GM18498 (cell line): ENCODE measurements around the gene MAP7.

Experiments used
- ATAC-seq: cut with Tn5 transposase; IDR thresholded peaks from one replicate; pipeline ENCODE4 v1.9.1; 2021; ENCODE audit warnings: mild to moderate bottlenecking, moderate library complexity; ENCODE audit not compliant: unreplicated experiment

Gene MAP7

DNA sequence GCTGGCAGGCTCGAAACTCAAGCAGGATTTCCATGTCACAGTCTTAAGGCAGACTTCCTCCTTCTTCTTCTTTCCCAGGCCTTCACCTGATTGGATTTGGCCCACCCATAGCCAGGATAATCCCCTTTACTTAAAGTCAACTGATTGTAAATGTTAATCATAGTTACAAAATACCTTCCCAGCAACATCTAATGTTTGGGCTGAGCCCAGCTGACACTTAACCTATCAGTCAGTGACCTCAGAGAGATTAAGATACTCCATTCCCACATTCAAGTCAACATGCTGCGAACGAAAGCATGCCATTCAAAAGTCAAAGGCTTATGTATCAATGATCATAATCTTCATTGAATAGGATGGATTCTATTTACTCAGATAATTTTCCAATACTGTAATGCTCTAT is 16.0 kb downstream of the MAP7 start:
- ATAC-seq: no peak

DNA sequence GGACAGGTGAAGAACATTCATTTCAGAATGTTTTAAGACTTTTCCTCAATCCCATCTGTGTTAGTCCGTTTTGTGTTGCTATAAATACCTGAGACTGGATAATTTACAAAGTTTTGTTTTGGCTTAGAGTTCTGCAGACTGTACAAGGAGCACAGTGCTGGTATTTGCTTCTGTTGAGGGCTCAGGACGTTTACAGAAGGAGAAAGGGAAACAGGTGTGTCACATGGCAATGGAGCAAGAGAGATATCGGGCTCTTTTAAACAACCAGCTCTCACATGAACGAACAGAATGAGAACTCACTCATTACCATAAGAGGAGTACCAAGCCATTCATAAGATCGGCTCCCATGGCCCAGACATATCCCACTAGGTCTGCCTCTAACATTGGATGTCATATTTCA is 16.7 kb downstream of the MAP7 start:
- ATAC-seq: no peak

DNA sequence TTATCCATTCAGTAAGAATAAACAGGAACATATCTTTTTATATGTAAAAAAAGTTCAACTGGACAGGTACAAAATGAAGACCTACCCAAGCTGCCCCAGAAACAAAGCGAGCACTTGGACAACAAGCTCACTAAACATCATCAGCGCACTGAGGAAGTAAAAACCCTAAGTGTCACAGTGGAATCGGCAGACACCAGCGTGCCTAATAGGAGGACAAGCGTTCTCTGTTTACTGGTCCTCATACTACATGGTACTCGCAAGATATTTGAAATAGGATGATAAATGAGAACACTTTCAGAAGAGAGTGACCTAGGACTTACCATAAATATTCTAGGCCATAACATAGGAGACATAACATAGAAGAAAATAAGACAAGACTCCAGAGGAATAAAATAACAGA is 18.2 kb downstream of the MAP7 start:
- ATAC-seq: no peak

DNA sequence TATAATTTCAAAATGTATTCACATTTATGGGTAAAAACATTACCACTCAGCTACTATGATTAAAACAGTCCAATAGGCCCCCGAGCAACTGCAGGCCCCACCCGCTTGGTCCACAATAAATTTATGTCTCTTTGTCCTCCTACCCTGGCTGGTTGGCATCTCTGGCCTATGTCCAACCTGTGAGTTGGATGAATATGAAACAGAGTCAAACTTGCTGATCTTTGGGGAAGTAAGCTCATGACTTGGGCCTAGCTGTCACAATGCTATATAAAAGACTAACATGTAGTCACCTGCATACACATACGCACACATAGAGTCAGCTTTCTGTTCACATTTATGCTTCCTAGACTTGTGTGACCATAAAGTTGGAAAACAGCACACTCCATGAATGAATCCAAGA is 20.5 kb downstream of the MAP7 start:
- ATAC-seq: no peak

DNA sequence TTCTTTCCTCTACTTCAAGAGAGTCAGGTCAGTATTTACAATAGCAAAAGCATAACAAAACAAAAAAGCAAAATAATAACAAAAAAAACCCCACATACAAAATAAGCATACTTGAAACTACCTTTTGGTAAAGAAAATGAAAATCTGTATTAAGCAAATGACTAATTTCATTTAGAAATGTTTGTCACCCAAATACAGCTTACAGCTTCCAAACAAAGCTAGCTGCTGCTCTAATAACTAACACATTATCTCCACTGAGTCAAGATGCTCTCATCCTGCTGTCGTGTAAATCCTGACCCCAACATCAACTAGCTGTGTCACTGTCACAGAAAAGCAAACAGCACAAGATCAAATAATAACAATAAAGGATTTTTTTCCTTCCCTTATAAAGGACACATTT is 21.7 kb downstream of the MAP7 start:
- no peak for ATAC-seq

DNA sequence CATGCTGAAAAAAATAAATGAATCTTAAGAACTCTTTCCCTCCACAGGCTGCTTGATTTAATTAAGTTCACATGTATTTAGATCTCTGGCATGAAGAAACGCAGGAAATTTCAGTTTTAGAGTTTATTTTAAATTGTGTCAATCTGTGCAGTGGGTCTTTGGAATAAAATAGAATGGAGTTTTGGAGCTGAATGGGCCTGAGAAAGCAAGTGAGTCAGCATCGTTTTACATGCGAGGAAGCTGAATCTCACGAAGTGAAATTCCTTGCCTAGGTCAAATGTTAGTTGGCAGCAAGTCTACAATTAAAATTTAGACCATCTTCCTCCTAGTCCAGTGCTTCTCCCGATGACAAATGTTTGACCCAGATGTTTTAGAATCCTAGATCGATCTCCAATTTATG is 22.4 kb downstream of the MAP7 start:
- ATAC-seq: no peak

DNA sequence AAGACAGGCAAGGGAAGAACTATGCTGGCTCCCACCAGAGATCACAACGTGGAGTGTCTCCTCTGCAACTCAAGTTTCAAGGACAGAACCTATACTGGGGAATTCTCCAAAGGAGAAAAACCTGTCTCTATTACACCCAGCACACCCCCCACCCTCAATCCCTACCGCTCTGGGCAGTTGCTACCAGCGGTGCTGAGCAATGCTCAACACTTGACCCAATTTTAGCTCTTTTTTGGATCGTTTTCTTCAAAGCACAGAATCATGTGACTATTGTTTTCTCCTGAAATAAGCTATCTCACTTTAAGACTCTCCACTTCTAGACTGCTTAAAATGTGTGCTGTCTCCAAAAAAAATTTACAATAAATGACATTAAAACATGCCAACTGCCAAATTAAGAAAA is 23.3 kb downstream of the MAP7 start:
- ATAC-seq: no peak

DNA sequence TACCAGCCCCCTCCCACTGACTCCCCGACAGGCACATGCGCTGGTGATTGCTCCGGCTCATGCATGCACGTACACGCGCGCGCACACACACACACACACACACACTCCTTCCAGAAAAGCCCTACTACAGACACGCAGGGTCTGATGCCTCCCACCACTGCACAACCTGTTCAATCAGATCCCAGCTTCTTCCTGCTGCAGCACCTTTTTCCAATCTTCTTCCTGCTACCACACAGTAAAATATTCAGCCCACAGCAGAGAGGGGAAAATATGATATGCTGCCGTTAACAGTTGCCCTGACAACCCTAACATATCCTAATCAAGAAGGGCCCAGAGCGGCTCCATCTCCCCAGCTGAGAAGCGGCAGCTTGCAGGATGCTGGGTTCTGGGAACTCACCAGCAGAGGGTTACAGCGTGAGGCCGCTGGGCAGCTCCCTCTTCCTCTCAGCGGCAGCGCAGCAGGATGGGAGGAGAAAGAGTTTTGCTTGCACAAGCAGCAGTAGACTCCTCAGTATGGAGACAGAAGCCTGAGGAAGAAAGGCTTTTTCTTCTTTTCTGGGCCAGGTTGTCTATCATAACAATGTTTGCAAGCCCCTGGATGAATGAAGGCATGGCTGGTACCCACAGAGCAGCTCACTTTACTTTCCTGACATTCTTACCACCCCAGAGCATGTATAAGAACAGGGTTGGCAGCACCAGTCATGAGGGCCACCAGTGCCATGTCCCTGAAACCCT is 23.9 kb downstream of the MAP7 start:
- no peak for ATAC-seq

DNA sequence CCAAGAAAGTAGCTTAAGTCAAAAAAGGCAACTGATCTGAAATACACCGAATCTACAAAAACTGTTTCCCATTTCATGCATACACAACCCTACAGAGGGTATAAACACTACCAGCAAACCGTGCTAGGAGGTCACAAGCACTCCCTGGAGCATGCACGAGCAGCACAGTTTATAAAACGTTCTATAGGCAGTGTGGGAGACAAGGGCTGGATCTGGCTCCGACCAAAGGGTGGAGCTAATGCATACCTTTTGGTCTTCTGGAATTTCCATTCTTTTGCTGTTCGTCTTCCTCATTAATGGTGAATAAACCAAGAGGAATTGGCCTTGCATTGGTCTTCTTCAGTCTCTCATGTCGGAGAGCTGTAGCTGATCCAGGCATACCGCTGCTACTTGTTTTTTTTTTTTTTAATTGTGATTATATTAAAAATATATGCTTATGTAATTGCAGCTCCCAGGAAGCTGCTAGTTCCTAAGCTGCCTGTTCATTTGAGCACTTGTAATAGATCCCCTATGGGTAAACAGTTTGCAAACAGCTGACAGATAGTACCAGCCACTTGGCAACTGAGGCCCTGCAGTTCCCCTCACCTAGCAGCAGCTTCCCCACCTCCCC is 24.5 kb downstream of the MAP7 start:
- no peak for ATAC-seq

DNA sequence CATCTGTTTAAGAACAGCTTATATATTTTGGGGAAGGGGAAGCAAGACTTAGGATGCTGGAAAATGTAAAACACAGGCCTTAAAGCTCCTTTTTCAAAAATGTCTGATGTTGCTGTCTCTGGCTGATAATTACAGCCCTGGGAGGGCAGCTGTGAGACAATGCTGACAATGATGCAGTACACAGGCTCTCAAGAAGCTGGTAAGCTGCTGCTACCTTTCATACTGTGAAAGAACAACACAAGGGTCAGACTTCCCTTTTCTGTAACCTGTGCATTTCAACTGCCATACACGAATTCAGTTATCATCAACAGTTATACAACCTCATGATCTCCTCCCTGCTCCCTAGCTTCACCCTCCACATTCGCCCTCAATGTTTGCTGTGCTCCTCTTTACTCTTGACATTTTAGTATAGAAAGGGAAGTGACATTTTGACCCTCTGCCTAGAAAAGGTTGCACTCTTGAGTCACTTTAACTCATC is 25.2 kb downstream of the MAP7 start:
- ATAC-seq: no peak

DNA sequence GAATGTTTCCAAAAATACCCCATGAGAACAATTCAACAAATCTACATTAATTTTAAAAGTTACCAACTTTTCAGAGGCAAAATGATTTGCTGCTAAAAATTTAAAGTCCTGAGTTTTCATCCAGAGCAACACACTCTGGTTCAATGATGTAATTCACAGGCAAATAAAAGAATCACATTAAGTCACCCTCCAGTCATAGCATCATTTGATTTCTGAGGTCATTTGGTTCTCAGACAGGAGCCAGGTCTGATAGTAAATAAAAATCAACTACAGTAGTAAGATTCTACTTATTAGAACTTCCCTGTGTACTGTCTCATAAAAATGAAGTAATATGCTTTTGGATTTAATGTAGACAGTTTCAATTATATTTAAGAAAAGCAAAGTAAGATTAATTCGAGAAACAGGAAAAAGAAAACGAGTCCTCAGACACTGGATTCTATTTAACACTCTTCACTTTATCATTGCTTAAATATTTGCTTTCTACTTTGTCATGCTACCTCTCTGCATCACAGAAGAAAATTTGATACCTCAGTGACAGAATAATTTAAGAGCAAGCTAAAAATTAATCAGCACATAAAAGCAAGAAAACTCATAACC is 25.8 kb downstream of the MAP7 start:
- ATAC-seq: no peak

DNA sequence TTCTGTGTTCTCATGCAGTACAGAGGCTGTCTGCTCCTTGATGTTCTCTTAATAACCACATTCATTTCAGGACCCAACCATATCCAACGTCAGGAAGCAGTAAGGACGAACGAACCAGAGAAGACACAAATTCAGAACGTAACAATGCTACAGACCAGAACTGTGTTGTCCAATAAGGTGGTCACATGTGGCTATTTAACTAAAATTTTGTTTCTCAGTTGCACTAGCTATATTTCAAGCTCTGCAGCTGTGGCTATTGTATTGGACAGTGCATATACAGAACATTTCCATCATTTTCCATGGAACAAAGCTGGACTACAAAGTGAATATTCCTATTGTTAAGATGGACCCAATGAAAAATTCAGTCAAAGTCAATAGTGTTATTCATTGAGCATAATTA is 27.0 kb downstream of the MAP7 start:
- no peak for ATAC-seq

DNA sequence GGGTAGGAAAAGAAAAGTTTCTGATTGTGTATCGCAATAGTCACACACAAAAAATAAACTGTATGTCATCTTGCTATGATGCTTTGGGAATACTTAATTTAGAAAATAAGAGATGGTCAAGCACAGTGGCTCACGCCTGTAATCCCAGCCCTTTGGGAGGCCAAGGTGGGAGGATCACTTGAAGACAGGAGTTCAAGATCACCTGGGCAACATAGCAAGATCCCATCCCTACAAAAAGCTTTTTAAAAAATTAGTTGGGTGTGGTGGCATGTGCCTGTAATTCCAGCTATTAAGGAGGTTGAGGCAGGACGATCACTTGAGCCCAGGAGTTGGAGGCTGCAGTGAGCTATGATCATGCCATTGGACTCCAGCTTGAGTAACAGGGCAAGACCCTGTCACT is 27.6 kb downstream of the MAP7 start:
- ATAC-seq: no peak

DNA sequence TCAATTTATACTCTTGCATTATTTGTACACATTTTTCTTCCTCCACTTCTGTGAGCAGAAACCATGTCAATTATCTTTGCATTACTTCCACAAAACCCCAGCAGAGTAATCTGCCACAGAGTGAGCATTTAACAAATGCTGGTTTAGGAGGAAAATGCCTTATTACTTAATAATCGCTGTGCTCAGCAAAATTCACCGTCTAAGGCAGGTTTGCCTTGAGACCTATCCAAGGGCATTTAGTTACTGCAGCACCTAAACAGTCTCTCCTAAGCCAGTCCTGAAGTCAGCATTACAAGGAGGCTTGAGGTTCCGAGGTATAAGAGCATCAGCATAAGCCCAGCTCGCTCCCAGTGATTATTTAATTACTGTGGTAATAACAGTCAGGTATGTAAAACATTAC is 28.3 kb downstream of the MAP7 start:
- ATAC-seq: no peak

DNA sequence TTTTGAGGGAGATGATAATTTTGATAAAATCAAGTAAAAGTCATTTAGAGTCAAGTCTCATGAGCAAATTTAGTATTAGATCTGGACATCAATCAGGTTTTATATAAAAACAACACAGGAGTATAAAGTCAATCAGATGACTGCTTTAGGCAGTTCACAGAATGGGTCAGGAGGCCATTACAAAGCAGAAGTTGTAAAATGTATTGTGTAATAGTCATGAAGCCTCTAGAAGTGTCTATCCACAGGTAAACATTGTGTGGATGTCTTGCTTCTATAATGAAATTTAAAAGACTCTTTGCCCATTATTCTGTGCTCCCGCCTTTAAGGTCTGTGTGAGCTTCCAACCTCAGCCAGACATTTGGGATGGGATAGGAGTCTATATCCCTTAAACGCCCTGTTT is 28.8 kb downstream of the MAP7 start:
- no peak for ATAC-seq

DNA sequence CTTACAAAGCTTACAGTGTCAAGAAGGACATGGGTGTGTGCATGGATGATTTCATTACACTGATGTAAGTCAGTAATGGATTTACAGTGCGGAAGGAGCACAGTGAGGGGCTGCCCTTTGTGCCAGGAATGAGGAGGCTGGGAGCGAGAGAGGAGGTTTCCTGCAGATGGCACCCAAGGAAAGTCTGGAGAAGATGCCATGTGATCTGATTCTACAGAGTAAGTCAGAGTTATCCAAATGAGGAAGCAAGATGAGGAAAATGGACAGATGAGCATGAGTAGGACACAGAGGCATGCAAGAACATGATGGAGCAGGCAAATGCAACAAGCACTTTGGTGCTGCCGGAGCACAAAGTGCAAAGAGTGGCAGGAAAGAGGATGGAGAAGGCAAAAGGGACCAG is 29.7 kb downstream of the MAP7 start:
- ATAC-seq: no peak

DNA sequence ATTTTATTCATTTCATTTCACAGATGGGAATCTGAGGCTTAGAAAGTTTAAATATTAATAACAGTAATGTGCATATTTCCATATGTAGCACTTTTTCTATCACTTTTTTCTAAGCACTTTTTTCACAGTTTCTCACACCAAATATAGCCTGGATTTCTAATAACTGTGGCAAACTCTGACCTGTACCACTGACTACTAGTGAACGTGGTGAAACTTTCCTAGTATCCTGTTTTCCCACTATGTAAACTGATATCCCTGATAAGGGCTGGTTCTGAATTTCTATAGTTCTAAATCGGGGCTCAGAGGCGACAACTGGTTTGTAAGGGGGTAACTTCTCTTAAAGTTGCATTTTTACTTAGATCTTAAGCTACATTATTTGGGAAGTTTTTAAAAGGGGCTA is 32.6 kb downstream of the MAP7 start:
- no peak for ATAC-seq

DNA sequence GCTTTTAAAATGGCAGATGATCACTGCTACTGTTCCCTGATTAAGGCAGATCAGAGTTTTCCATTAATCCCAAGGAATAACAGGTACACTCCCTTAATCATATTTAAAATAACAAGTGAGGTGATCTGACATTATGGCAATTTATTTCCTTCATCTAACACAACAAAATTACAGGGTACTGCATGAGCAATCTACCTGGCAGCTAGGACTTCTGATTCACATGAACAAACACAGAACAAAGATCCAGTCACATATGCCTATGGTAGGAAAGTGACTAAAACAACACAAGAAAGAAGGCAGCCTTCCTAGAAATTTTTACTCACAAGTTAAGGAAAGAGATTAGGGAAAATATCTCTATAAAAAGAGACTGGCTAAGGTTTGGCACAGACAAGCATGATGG is 33.2 kb downstream of the MAP7 start:
- no peak for ATAC-seq

DNA sequence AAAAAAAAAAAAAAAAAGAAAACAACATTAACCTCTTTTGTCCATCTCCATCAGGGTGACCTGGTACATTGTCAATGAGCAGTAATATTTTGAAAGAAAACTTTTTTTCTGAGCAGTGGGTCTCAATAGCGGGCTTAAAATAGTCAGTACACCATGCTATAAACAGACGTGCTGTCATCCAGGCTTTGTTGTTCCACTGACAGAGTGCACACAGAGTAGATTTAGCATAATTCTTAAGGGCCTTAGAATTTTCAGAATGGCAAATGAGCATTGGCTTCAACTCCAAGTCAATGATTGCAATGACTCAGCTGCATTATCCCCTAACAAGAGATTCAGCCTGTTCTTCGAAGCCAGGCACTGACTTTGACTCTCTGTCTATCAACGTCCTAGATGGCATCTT is 35.6 kb downstream of the MAP7 start:
- ATAC-seq: no peak

DNA sequence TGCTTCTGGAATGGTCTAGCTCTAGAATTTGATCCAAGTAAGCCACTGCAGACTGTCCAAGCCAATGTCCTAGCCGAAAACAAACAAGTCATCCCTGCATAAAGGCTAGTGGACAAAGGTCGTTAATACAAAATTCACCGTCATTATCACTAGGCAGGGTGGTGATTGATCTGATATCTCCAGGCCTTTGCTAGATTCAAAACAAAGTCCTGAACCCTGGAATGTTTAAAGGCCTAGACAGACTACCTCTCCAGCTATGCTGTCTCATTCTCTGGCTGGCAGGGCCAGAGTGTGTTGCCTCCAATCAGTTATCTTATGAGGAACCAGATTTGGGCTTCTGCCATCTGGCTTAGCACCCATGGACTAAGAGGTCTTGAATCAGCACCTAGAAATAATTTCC is 38.3 kb downstream of the MAP7 start:
- ATAC-seq: no peak

DNA sequence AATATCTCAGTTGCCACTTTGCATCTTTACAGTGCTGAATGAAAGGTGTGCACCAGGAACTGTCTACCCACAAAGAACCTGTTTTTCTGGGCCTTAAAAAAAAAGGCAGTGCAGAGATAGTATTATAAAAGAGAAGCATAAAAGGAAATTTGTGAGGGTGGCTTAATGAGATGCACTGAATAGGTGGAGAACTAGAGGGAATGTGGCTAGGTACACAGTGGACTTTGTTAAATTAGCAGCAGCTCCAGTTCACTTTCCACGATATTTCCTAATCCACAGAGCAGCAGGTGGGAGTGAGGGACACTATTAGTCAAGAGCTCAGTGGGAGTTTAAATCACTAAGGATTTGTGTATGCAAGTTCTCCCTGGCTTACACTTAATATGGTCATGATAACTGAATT is 38.8 kb downstream of the MAP7 start:
- ATAC-seq: no peak

DNA sequence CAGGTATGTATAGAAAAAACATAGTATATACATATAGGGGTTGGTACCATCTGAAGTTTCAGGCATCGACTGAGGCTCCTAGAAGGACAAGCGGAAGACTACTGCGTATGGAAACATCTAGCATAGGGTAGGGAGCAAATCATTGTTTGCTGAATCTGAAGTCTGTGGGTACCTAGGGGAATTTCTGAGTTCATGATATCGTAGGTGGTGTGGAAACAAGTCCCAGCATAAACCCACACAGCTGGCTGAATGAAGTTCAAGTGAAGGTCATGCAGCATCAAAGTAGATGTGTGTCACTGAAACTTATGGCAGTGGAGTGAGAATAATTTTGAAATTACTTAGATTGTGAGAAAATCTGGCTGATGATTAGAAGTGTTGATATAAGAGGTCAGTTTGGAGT is 39.4 kb downstream of the MAP7 start:
- ATAC-seq: no peak

DNA sequence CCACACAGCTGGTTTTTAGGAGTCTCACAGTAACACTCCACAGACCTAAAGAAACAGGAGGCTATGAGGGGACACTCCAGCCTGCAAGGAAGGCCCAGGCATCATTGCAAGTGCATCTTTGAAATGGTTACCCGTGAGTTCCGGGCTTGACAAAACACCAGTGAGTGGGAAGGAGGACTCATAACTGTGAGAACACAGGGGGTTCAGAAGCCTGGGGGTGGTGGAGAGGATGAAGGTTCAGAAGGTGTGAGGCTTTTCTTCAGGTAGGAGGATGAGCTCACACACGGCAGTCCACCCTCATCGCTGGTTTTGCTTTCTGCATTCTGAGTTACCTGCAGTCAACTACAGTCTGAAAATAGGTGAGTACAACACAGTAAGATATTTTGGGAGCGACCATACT is 39.9 kb downstream of the MAP7 start:
- ATAC-seq: no peak
